OCI-LY7 (cell line): ENCODE measurements around the gene TALDO1. TPM values are rescaled to one million over a fixed set of nuclear protein-coding genes. Genes with fewer than 3 reads are reported as not detected.

ENCODE experiments used
- BruUV-seq: library from RNA; stranded (reverse); fragments of 400-500 nt; replicated peaks from 2 replicates; lab custom pipeline; 2021; lab: Mats Ljungman, UMichigan
- CTCF ChIA-PET: fragments of 300-600 bp; sonication (Branson Sonifier 250); formaldehyde crosslinking; loops from one replicate; lab custom pipeline; 2022; ENCODE audit warnings: antibody characterized with exemption; ENCODE audit not compliant: unreplicated experiment; lab: Charles Lee
- POLR2A ChIA-PET: fragments of 300-600 bp; sonication (Branson Sonifier 250); formaldehyde crosslinking; loops from one replicate; lab custom pipeline; 2022; ENCODE audit warnings: antibody characterized with exemption; lab: Charles Lee
- DNase-seq: peaks from one replicate; pipeline ENCODE4 v3.0.0-alpha.2; 2015; ENCODE audit warnings: low spot score
- H2AFZ ChIP-seq: fragments of 200-600 bp; sonication (generic), shearing (Covaris generic); 2 replicates; pipeline ENCODE4 v1.6.1; 2014; ENCODE audit warnings: mild to moderate bottlenecking, antibody characterized with exemption, low read length, moderate library complexity
- H3K27ac ChIP-seq: fragments of 200-600 bp; sonication (generic); 2 replicates; pipeline ENCODE4 v1.5.1; 2014; ENCODE audit warnings: mixed run types, low read depth, mild to moderate bottlenecking, moderate library complexity, low read length, inconsistent platforms; ENCODE audit not compliant: poor library complexity, severe bottlenecking
- H3K36me3 ChIP-seq: fragments of 200-600 bp; sonication (generic); 2 replicates; pipeline ENCODE4 v1.6.1; 2014; ENCODE audit warnings: mild to moderate bottlenecking, antibody characterized with exemption, low read length, moderate library complexity, mixed read lengths; ENCODE audit not compliant: insufficient read depth
- H3K4me1 ChIP-seq: fragments of 200-600 bp; sonication (generic); 2 replicates; pipeline ENCODE4 v1.5.1; 2014; ENCODE audit warnings: mild to moderate bottlenecking, low read length; ENCODE audit not compliant: insufficient read depth, poor library complexity, severe bottlenecking
- H3K4me2 ChIP-seq: fragments of 200-600 bp; sonication (generic); 2 replicates; pipeline ENCODE4 v1.6.1; 2014; ENCODE audit warnings: mild to moderate bottlenecking, low read length
- H3K4me3 ChIP-seq: fragments of 200-600 bp; sonication (generic); 2 replicates; pipeline ENCODE4 v1.5.1; 2014; ENCODE audit warnings: mild to moderate bottlenecking, low read depth, low read length; ENCODE audit not compliant: poor library complexity, severe bottlenecking
- H3K79me2 ChIP-seq: fragments of 200-600 bp; sonication (generic); 2 replicates; pipeline ENCODE4 v1.6.1; 2016; ENCODE audit warnings: low read depth, mild to moderate bottlenecking, low read length, moderate library complexity, mixed read lengths; ENCODE audit not compliant: insufficient read depth
- H3K9me2 ChIP-seq: fragments of 200-600 bp; sonication (generic); 2 replicates; pipeline ENCODE4 v1.6.1; 2016; ENCODE audit warnings: mild to moderate bottlenecking, low read length, mixed read lengths; ENCODE audit not compliant: insufficient read depth
- H3K9me3 ChIP-seq: fragments of 200-600 bp; sonication (generic); 2 replicates; pipeline ENCODE4 v1.6.1; 2014; ENCODE audit warnings: mild to moderate bottlenecking, mixed run types, low read length, mixed read lengths
- H4K20me1 ChIP-seq: fragments of 200-600 bp; sonication (generic); 2 replicates; pipeline ENCODE4 v1.6.1; 2014; ENCODE audit warnings: mild to moderate bottlenecking, antibody characterized with exemption, low read length, moderate library complexity, mixed read lengths; ENCODE audit not compliant: insufficient read depth
- EZH2phosphoT487 ChIP-seq: fragments of 200-600 bp; sonication (generic); IDR thresholded peaks from 2 replicates; pipeline ENCODE4 v1.6.1; 2018; ENCODE audit warnings: low read depth, borderline replicate concordance, mild to moderate bottlenecking, mixed run types, antibody characterized with exemption, low read length, moderate library complexity, mixed read lengths
- intact Hi-C: fragments of 100-400 bp; cut with micrococcal nuclease; formaldehyde crosslinking; loops from one replicate; pipeline ENCODE4 v1.10.0; 2022; ENCODE audit not compliant: unreplicated experiment
- total RNA-seq, 2 experiments: library from RNA; depleted of rRNA in 1 of 2; stranded (reverse); fragments of >200 nt in 1 of 2; shearing (Covaris generic) in 1 of 2; gene quantifications; 2 replicates each; pipeline ENCODE4 v1.2.3, GENCODE V29; 2014 to 2022
- TF ChIP-seq, protein P1 (sequence below): fragments of 200-600 bp; sonication (generic); conservative IDR thresholded peaks from 2 replicates; pipeline ENCODE4 v1.5.1; 2014; ENCODE audit warnings: mild to moderate bottlenecking, antibody characterized with exemption, low read length, moderate library complexity, mixed read lengths

Gene TALDO1
- total RNA-seq, 2 experiments from 2014 or later, result 172 to 226 TPM

DNA sequence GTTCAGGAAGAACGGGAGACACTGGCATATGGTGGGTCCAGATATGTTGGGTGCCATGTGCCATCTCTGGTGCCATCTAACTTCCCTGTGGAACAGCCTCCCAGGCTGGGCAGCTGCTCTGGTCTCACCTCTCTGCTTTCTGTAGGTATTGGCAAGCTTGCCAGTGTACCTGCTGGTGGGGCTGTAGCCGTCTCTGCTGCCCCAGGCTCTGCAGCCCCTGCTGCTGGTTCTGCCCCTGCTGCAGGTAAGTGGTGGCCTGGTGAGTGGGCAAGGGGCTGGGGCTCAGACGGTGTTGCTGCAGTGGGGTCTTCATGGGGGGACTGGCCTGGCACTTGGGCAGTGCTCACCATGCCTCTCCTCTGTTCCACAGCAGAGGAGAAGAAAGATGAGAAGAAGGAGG, 65.1 kb downstream of the TALDO1 start:
- no peaks in the 10 kb centered on the region for H3K9me2 ChIP-seq
- ChIA-PET CTCF (interaction anchor here (0.9 kb wide), 1 partner anchor 27 kb away, joined by 3 read pairs; no protein-coding TSS in a partner anchor), POLR2A (no interaction called here)
- H3K79me2 ChIP-seq, result peaks cover 43% of the 10 kb centered on the region
- H3K4me1 ChIP-seq, result peaks cover 43% of the 10 kb centered on the region
- intact Hi-C loops, result no loop called here
- no peak overlapping the region for H3K4me3 ChIP-seq
- H3K36me3 ChIP-seq, result peaks cover 62% of the 10 kb centered on the region
- H3K4me2 ChIP-seq, result peak overlapping the region; percentile 71
- DNase-seq, result no peak
- no peaks in the 10 kb centered on the region for H3K9me3 ChIP-seq
- no TSS peak for BruUV-seq
- H2AFZ ChIP-seq, result no peak overlapping the region
- H3K27ac ChIP-seq, result no peak overlapping the region
- H4K20me1 ChIP-seq, result peaks cover 17% of the 10 kb centered on the region; the same call in 1 of the 2 replicates
- TF ChIP-seq, protein P1, sequence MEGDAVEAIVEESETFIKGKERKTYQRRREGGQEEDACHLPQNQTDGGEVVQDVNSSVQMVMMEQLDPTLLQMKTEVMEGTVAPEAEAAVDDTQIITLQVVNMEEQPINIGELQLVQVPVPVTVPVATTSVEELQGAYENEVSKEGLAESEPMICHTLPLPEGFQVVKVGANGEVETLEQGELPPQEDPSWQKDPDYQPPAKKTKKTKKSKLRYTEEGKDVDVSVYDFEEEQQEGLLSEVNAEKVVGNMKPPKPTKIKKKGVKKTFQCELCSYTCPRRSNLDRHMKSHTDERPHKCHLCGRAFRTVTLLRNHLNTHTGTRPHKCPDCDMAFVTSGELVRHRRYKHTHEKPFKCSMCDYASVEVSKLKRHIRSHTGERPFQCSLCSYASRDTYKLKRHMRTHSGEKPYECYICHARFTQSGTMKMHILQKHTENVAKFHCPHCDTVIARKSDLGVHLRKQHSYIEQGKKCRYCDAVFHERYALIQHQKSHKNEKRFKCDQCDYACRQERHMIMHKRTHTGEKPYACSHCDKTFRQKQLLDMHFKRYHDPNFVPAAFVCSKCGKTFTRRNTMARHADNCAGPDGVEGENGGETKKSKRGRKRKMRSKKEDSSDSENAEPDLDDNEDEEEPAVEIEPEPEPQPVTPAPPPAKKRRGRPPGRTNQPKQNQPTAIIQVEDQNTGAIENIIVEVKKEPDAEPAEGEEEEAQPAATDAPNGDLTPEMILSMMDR, result no peak
- no peak for TF ChIP-seq EZH2phosphoT487

DNA sequence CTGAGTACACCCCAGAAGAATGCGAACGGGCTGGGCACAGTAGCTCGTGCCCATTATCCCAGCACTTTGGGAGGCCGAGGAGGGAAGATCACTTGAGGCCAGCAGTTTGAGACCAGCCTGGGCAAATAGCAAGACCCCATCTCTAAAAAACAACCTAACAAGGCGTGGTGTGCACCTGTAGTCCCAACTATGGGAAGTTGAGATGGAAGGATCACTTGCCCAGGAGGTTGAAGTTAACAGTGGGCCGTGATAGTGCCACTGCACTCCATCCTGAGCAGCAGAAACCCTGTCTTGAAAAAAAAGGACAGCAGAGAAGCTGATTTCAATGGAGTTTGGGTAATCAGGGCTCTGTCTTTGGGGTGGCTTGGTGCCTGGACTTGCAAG, 65.8 kb downstream of the TALDO1 start:
- Histone ChIP-seq H3K4me2 (no peak overlapping the region), H3K4me1 (peaks cover 37% of the 10 kb centered on the region), H3K36me3 (peaks cover 62% of the 10 kb centered on the region), H3K9me3 (no peaks in the 10 kb centered on the region), H3K79me2 (peaks cover 37% of the 10 kb centered on the region), H3K9me2 (no peaks in the 10 kb centered on the region), H2AFZ (no peak overlapping the region), H4K20me1 (peaks cover 17% of the 10 kb centered on the region; the same call in 1 of the 2 replicates), H3K4me3 (no peak overlapping the region), H3K27ac (peak overlapping the region; percentile 34)
- no peak for TF ChIP-seq EZH2phosphoT487
- TF ChIP-seq, protein P1, result no peak
- ChIA-PET POLR2A (no interaction called here), CTCF (no interaction called here)
- no peak for DNase-seq
- BruUV-seq, result no TSS peak
- intact Hi-C loops, result no loop called here

DNA sequence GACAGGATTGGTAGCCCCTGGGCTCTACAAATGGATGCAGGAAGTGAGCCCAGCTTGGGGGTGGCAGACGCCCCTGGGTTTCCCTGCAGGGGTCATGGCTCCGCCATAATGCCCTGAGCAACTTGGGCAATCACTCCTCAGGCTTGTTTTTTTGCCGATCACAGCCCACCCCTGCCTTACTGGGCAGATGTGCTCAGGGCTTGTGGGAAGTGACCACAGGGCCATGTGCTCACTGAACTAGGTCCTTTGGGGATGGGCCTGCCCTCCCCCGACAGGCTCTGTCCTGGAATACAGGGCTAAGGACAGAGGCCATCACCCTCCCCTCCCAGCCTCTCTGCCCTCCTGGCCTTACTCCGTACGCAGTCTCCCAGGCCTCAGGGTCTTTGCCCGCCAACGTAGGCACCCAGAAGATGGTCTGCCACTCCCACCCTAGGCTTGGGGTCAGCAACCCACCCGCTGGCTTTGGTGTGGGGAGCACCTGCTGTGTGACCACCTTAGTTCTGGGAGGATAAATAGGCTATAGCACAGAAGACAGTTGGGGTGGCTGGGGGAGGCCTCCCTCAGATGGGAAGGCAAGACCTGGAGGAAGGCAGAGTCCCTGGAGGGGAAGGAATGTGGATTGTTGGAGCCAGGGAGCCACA, 66.3 kb downstream of the TALDO1 start:
- POLR2A ChIA-PET, result no interaction called here
- CTCF ChIA-PET, result no interaction called here

More for the DNA sequence above, 66.3 kb downstream of the TALDO1 start:
- Histone ChIP-seq H3K27ac (peak overlapping the region; percentile 34), H2AFZ (no peak overlapping the region), H4K20me1 (peaks cover 17% of the 10 kb centered on the region; the same call in 1 of the 2 replicates), H3K4me1 (peaks cover 32% of the 10 kb centered on the region), H3K79me2 (peaks cover 32% of the 10 kb centered on the region), H3K4me2 (no peak overlapping the region), H3K9me2 (no peaks in the 10 kb centered on the region), H3K9me3 (no peaks in the 10 kb centered on the region), H3K4me3 (no peak overlapping the region), H3K36me3 (peaks cover 62% of the 10 kb centered on the region)
- DNase-seq, result no peak
- intact Hi-C loops, result no loop called here
- no TSS peak for BruUV-seq
- no peak for TF ChIP-seq EZH2phosphoT487
- TF ChIP-seq, protein P1, result no peak
